LNCAP (cell line): Measurements from ENCODE around the gene KIF6.

Source experiments
- TF ChIP-seq, protein P1 (sequence below): fragments of 450-650 bp; IDR thresholded peaks from 2 replicates; pipeline ENCODE4 v1.5.1; 2017; ENCODE audit warnings: mild to moderate bottlenecking

The KIF6 gene

DNA sequence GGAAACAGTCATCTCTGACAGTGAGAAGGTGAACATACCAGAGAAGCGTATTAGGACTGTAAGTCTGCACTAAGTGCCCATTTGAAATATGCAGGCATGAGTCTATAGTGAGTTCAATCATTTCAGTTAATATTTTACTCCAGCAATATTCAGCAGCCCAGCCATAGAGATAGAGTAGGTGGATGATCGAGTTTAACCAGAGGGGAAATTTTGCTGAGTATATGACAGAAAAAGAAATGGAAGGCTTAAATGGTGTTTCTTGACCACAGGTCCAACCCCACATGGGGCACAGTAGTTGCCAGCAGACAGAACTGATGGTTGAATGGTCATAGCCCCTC lies 39.8 kb downstream of the KIF6 start:
- TF ChIP-seq, protein P1, sequence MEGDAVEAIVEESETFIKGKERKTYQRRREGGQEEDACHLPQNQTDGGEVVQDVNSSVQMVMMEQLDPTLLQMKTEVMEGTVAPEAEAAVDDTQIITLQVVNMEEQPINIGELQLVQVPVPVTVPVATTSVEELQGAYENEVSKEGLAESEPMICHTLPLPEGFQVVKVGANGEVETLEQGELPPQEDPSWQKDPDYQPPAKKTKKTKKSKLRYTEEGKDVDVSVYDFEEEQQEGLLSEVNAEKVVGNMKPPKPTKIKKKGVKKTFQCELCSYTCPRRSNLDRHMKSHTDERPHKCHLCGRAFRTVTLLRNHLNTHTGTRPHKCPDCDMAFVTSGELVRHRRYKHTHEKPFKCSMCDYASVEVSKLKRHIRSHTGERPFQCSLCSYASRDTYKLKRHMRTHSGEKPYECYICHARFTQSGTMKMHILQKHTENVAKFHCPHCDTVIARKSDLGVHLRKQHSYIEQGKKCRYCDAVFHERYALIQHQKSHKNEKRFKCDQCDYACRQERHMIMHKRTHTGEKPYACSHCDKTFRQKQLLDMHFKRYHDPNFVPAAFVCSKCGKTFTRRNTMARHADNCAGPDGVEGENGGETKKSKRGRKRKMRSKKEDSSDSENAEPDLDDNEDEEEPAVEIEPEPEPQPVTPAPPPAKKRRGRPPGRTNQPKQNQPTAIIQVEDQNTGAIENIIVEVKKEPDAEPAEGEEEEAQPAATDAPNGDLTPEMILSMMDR: no peak

DNA sequence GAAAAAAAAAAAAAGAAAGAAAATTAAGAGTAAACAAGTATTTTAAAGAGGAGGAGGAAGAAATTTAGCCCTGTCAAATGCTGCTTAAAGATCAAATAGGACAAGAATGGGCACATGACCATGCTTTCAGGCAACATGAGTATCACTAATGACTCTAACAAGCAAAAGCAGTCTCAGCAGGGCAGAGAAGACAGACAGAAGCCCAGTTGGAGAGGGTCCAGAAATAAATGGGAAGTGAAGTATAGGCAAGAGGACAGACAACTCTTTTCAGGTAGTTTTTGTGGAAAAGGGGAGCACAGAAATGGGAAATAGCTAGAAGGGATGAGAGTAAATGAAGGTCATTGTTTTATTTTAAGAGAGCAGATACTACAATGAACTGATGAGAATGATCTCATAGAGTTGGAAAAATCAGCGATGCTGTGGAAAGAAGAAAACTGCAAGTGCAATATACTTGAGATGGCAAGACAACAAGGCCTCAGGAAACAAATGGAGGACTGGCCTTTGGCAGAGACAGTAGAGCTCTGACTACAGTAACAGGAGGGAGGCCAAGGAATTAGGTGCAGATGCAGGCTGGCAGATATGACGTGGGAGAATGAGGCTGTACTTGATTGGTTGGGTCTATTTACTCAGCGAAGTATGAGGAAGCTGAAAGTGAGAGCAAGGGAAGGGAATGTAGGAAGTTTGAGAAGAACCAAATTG lies 40.3 kb downstream of the KIF6 start:
- TF ChIP-seq, protein P1: no peak

GRCh38 chr6:39681674-39682121 lies 43.5 kb downstream of the KIF6 start:
- TF ChIP-seq, protein P1: no peak

DNA sequence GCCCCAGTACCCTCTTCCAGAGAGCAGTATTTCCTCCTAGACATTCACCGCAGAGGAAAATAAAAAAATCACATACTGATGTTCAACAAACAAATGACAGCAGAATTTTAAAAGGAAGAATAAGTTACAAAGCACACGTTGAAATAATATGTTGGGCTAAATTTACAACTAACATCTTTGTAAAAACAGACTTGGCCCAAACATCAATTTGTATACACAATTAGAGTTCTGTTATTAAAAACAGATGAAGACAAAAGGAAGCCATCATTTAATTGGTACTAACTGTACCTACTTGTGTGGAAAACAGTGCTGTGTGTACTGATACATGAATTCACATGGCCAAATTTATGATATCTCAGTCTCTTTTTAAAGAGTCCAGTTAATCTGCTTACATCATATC lies 46.3 kb downstream of the KIF6 start:
- TF ChIP-seq, protein P1: no peak

DNA sequence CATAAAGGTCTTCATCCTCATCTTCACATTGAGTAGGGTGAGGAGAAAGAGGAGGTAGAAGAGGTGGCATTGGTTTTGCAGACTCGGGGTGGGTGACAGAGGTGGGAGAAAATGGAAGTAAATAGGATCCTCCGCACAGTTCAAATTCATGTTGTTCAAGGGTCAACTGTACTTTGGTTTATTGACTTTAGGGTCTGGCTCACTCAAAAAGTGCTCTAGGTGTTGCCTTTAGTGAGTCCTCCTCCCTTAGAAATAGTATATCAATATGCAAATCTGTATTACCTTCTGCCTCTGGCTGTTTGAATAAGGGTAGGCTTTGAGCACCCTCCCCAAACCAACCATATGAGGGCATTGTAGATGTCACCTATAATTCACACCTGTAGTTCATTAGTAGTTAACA lies 54.7 kb downstream of the KIF6 start:
- TF ChIP-seq, protein P1: no peak

DNA sequence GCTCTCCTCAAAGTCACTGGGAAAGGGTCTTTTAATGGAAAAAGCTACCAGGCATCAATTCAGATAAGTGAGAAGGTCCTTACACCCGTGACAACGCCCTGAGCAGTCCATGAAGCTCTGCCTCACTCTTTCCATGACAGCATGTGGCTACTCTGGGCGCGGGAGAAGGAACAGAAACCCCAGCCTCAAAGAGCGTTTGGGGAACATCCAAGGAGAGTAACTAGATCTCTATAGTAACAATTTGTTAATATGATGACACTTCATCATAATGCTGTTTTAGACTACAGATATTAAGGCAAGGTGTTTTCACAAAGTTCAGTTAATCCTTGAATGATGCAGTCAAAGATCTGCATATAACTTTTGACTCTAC lies 55.2 kb downstream of the KIF6 start:
- TF ChIP-seq, protein P1: no peak

GRCh38 chr6:39669207-39669972 lies 55.8 kb downstream of the KIF6 start:
- TF ChIP-seq, protein P1: no peak
